GM18499 (cell line): ENCODE measurements around the gene PLET1.
"Not testable (repeated sequence)": the region's sequence is repeated elsewhere in the genome, so short reads cannot be mapped to it uniquely, and the experiment has no call there.

Experiments used
- ATAC-seq: cut with Tn5 transposase; IDR thresholded peaks from one replicate; pipeline ENCODE4 v1.9.1; 2021; ENCODE audit warnings: moderate number of reproducible peaks; ENCODE audit not compliant: insufficient read depth, unreplicated experiment

The PLET1 gene

DNA sequence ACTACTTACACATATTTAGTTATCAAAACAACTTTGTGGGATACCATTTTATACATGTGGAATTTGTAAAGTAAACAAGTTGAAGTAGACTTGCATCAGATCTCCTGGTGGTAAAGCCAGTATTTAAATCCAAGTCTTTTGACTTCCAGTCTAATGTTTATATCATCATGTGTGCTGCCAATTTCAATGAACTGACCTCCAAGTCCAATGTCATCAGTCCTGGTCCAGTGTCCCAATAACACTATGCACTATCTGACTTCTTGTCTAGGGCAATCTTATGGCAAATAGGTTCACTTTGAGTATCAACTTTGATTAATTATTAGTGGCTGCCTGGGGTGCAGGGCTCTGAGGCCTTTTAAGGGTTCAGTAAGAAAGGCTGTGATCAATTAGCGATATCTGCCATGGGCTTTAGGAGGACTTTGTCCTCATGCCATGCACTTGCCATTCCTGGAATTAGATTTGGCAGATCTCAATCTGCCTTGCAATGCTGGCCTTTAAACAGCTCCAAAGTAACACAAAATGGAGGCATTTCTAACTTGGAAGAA, 44.0 kb downstream of the PLET1 start:
- no peak for ATAC-seq

DNA sequence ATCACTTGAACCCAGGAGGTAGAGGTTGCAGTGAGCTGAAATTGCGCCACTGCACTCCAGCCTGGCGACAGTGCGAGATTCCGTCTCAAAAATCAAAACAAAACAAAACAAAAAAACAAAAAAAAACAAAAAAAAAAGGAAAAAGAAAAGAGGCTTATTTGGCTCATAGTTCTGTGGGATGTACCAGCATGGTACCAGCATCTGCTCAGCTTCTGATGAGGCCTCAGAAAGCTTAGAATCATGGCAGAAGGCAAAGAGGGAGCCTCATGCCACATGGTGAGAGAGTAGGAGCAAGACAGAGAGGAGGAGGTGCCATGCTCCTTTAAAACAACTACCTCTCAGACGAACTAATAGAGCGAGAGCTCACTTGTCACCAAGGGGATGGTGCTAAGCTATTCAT, 45.0 kb downstream of the PLET1 start:
- no peak for ATAC-seq

DNA sequence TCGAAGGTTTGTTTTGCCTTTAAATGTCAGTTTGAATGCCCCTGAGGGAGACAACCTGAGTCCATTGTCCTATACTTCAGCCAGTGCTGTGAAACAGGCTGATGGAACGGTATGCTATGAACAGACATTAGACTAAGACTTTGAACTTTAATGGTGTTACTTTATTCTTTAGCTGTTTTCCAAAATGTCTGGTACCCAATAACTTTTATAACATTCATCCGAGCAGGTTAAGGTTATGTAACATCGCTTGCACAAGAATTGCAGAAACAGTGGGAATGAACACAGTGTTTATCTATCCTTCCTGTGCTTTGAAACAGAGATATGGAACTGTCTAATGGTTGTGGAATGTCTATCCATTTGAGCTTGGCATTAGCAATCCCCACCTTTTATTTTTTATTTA, 46.9 kb downstream of the PLET1 start:
- no peak for ATAC-seq

GRCh38 chr11:112212710-112213109, 48.0 kb downstream of the PLET1 start:
- no peak for ATAC-seq

DNA sequence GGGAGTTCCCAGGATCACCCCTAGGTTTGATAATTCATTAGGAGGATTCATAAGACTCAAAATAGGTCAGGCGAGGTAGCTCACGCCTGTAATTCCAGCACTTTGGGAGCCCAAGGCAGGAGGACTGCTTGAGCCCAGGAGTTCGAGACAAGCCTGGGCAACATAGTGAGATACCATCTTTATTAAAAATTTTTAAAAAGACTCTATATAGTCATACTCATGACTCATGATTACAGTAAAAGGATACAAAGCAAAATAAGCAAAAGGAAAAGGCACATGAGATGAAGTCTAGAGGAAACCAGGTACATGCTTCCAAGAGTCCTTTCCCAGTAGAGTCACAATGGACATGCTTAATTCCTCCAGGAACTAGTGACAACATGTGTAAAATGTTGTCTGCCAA, 48.4 kb downstream of the PLET1 start:
- ATAC-seq = no peak

DNA sequence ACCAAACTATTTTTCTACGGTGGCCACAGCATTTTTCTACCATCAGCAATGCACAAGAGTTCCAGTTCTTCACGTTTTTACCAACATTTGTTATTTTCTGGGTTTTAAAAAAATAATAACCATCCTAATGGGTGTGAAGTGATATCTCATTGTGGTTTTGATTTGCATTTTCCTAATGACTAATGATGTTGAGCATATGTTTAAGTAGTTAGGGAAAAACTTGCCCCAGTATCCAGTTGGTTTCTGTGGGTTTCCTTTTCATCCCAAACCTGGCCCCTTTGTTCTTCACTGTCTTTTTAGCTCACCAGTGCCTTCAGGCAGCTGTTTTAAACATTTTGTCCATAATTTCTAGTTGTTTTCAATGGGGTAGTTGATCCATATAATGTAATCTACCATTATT, 49.1 kb downstream of the PLET1 start:
- no peak for ATAC-seq

GRCh38 chr11:112210890-112211289, 49.8 kb downstream of the PLET1 start:
- no peak for ATAC-seq

GRCh38 chr11:112206071-112206470, 54.6 kb downstream of the PLET1 start:
- no peak for ATAC-seq

- ATAC-seq = no peak
These were observed 60.4 kb downstream of the PLET1 start for GRCh38 chr11:112200252-112200651.

GRCh38 chr11:112199101-112199500, 61.6 kb downstream of the PLET1 start:
- ATAC-seq = not testable (repeated sequence)
